ENCODE data around the gene PEF1. TPM values are rescaled to one million over a fixed set of nuclear protein-coding genes. Genes with fewer than 3 reads are reported as not detected.

The PEF1 gene
- total RNA-seq, 1 experiment from 2014 or later: 33.7 TPM

DNA sequence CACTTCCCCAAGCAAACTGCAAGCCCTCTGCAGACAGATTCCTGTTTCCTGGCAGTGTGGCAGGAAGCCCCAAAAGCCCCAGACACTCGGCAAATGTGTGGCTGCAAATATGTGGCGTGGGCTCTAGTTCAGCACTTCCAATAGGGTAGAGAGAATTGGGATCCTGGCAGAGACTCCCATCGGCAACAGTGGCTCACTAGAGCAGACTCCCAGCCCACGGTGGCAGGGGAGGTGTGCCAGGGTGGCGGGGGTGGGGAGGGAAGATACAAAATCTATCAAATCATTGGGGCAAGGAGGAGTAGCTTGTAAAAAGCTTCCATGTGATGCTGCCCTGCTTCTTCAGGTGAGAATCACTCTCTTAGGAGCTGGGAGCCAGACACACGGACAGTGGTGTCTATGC, 33.3 kb upstream of the PEF1 start:
- ATAC-seq (no peak), DNase-seq (ENCODE audit: low spot score) (no peak)
- ChIA-PET POLR2A (no interaction called here), CTCF (interaction anchor here (0.7 to 4.4 kb wide), 9 partner anchors 8 to 138 kb away, joined by 3 to 22 read pairs (median 4); partner anchors contain the start of genes COL16A1 and SPOCD1)
- no peaks in the 10 kb centered on the region for H3K27me3 Mint-ChIP-seq (ENCODE audit: low read depth)
- no peaks in the 10 kb centered on the region for H3K4me1 Mint-ChIP-seq
- no peak overlapping the region for H3K27ac Mint-ChIP-seq
- H3K36me3 Mint-ChIP-seq: no peaks in the 10 kb centered on the region
- TF ChIP-seq GRHL2 (CRISPR knock-in tag; IDR thresholded peaks at IDR 0.05; ENCODE audit: insufficient replicate concordance, severe bottlenecking): no peak
- no peak for TF ChIP-seq TEAD4 (CRISPR knock-in tag; IDR thresholded peaks at IDR 0.05)
- no peak for TF ChIP-seq TEAD1 (CRISPR knock-in tag; IDR thresholded peaks at IDR 0.05)
- TF ChIP-seq FOXK1 (CRISPR knock-in tag; IDR thresholded peaks at IDR 0.05): no peak
- TF ChIP-seq HMGA2 (CRISPR knock-in tag; IDR thresholded peaks at IDR 0.05): no peak
- TF ChIP-seq E2F4 (CRISPR knock-in tag; IDR thresholded peaks at IDR 0.05; ENCODE audit: borderline replicate concordance, low read depth): no peak
- no peak for TF ChIP-seq IRF1 (CRISPR knock-in tag; IDR thresholded peaks at IDR 0.05)
- no peak for TF ChIP-seq CTCF (IDR thresholded peaks at IDR 0.05)
- TF ChIP-seq ZNF121 (CRISPR knock-in tag; IDR thresholded peaks at IDR 0.05): no peak
- no peak for TF ChIP-seq PRRX2 (CRISPR knock-in tag; IDR thresholded peaks at IDR 0.05)
- no peak for TF ChIP-seq ZNF532 (CRISPR knock-in tag; IDR thresholded peaks at IDR 0.05; ENCODE audit: borderline replicate concordance)
- no peak for TF ChIP-seq NR1H2 (CRISPR knock-in tag; IDR thresholded peaks at IDR 0.05)
- TF ChIP-seq EMX1 (CRISPR knock-in tag; IDR thresholded peaks at IDR 0.05): no peak
- no peak for TF ChIP-seq GABPB1 (CRISPR knock-in tag; IDR thresholded peaks at IDR 0.05)
- TF ChIP-seq ZNF396 (CRISPR knock-in tag; IDR thresholded peaks at IDR 0.05; ENCODE audit: borderline replicate concordance): no peak
- H3K4me3 Mint-ChIP-seq: no peak overlapping the region
- no peaks in the 10 kb centered on the region for H3K9me3 Mint-ChIP-seq

- ATAC-seq (no peak), DNase-seq (ENCODE audit: low spot score) (no peak)
- Mint-ChIP-seq H3K27ac (no peak overlapping the region; the same call in 1 of the 2 replicates), H3K4me1 (no peaks in the 10 kb centered on the region), H3K9me3 (no peaks in the 10 kb centered on the region), H3K4me3 (no peak overlapping the region), H3K36me3 (no peaks in the 10 kb centered on the region), H3K27me3 (ENCODE audit: low read depth) (no peaks in the 10 kb centered on the region)
- TF ChIP-seq ETV6 (CRISPR knock-in tag; IDR thresholded peaks at IDR 0.05) (no peak), ZNF317 (CRISPR knock-in tag; IDR thresholded peaks at IDR 0.05; ENCODE audit: borderline replicate concordance, low read depth) (no peak), CBFB (CRISPR knock-in tag; IDR thresholded peaks at IDR 0.05; ENCODE audit: low read depth) (no peak)
- ChIA-PET CTCF (interaction anchor here (0.7 to 4.4 kb wide), 8 partner anchors 12 to 138 kb away, joined by 3 to 21 read pairs (median 4); partner anchors contain the start of genes COL16A1 and SPOCD1), POLR2A (no interaction called here)
Observed at GRCh38 chr1:31677401-31677800, 32.7 kb upstream of the PEF1 start.

Measured in WTC11 (cell line).